ENCODE data around the gene POU2F3.

DNA sequence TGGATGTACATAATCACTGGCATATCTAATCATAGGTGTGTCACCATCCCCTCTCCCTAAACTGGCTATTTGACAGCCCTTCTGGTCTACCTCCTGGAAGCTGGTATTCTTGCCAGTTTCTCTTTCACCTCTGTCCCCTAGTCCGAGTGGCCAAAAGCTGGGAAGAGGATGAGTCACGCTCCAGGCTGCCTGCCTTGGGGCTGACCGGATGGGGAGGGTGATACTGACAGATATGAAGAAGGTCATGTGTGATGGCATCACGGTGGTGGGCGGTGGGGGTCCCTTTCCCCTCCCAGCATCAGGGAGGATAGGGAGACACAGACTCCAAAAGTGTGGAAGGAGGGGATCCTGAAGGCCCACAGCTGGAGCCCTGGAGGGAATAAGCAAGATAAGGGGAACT is 24.3 kb upstream of the POU2F3 start:
- TF ChIP-seq CTCF (IDR thresholded peaks at IDR 0.05) (no peak), POLR2A (IDR thresholded peaks at IDR 0.05) (no peak)
